GM12878 (cell line): Measurements from ENCODE around the gene H19. TPM values are rescaled to one million over a fixed set of nuclear protein-coding genes. Genes with fewer than 3 reads are reported as not detected.

Experiments used
- ATAC-seq: fragments of 200-7000 bp; cut with Tn5 transposase; 3 replicates; pipeline ENCODE4 v1.9.1; 2020; ENCODE audit warnings: mild to moderate bottlenecking, moderate library complexity
- BruUV-seq: library from RNA; stranded (reverse); fragments of 400-500 nt; replicated peaks from 2 replicates; lab custom pipeline; 2021; lab: Mats Ljungman, UMichigan
- CTCF ChIA-PET: fragments of 300-600 bp; sonication (Branson Sonifier 250); formaldehyde crosslinking; extraction: SDS; loops from one replicate; lab custom pipeline; 2021; ENCODE audit warnings: inconsistent platforms; lab: Yijun Ruan, JAX
- POLR2A ChIA-PET: fragments of 350-600 bp; formaldehyde crosslinking; extraction: SDS; loops from one replicate; lab custom pipeline; 2021; ENCODE audit warnings: inconsistent platforms; lab: Charles Lee
- RAD21 ChIA-PET: fragments of 300-600 bp; sonication (Branson Sonifier 250); formaldehyde crosslinking; loops from one replicate; lab custom pipeline; 2023; ENCODE audit warnings: antibody characterized with exemption; ENCODE audit not compliant: unreplicated experiment; lab: Charles Lee
- SMC1A ChIA-PET: fragments of 300-600 bp; sonication (Branson Sonifier 250); formaldehyde crosslinking; loops from one replicate; lab custom pipeline; 2023; ENCODE audit not compliant: unreplicated experiment, uncharacterized antibody; lab: Charles Lee
- DNase-seq: peaks from one replicate; pipeline ENCODE4 v3.0.0-alpha.2; 2011; ENCODE audit warnings: low read depth, low spot score
- FAIRE-seq: peaks from 3 replicates; lab custom pipeline; 2011; peaks lifted over from hg19 to GRCh38; lab: Jason Lieb, UNC
- H2AFZ ChIP-seq: 2 replicates; pipeline ENCODE4 v1.6.0; 2011; ENCODE audit warnings: low read depth, low read length, control low read depth; ENCODE audit not compliant: control insufficient read depth
- H3K27ac ChIP-seq: 2 replicates; pipeline ENCODE4 v1.5.1; 2011; ENCODE audit warnings: control low read depth; ENCODE audit not compliant: control insufficient read depth, insufficient read depth
- H3K27me3 ChIP-seq, 2 experiments: replicated peaks in 1 of 2; 2 replicates each; pipeline versions ENCODE4 v1.6.0 to v1.6.1; 2011; ENCODE audit warnings: low read length in 1 of 2; ENCODE audit not compliant: control insufficient read depth in 2 of 2, insufficient read depth in 2 of 2
- H3K36me3 ChIP-seq, 2 experiments: 2 replicates each; pipeline ENCODE4 v1.5.1; 2011; ENCODE audit warnings: low read length in 1 of 2; ENCODE audit not compliant: control insufficient read depth in 2 of 2, insufficient read depth in 2 of 2
- H3K4me1 ChIP-seq: 2 replicates; pipeline ENCODE4 v1.6.1; 2011; ENCODE audit warnings: mild to moderate bottlenecking, low read length, moderate library complexity, mixed read lengths; ENCODE audit not compliant: control insufficient read depth, insufficient read depth
- H3K4me2 ChIP-seq: 2 replicates; pipeline ENCODE4 v1.6.0; 2011; ENCODE audit warnings: control low read depth; ENCODE audit not compliant: control insufficient read depth, insufficient read depth
- H3K4me3 ChIP-seq: fragments of 200-600 bp; sonication (generic); 2 replicates; pipeline ENCODE4 v1.5.1; 2016
- H3K79me2 ChIP-seq: 2 replicates; pipeline ENCODE4 v1.6.0; 2011; ENCODE audit warnings: low read length; ENCODE audit not compliant: control insufficient read depth, insufficient read depth
- H3K9ac ChIP-seq: 2 replicates; pipeline ENCODE4 v1.8.0; 2011; ENCODE audit warnings: low read length, control low read depth, mixed read lengths; ENCODE audit not compliant: control insufficient read depth, insufficient read depth
- H3K9me3 ChIP-seq: replicated peaks from 3 replicates; pipeline ENCODE4 v1.5.1; 2011; ENCODE audit warnings: mild to moderate bottlenecking, low read length; ENCODE audit not compliant: control insufficient read depth, insufficient read depth
- H4K20me1 ChIP-seq: 2 replicates; pipeline ENCODE4 v1.6.0; 2011; ENCODE audit not compliant: control insufficient read depth, insufficient read depth
- MTA3 ChIP-seq: IDR thresholded peaks from 2 replicates; pipeline ENCODE4 v1.6.1; 2012; ENCODE audit warnings: low read length, inconsistent platforms, borderline replicate concordance
- NR2C2 ChIP-seq: IDR thresholded peaks from 2 replicates; pipeline ENCODE4 v1.6.1; 2011; ENCODE audit warnings: borderline replicate concordance, low read depth; ENCODE audit not compliant: control insufficient read depth, insufficient read length
- PKNOX1 ChIP-seq: fragments of 450-650 bp; IDR thresholded peaks from 2 replicates; pipeline ENCODE4 v1.6.1; 2016; ENCODE audit warnings: mild to moderate bottlenecking
- REST ChIP-seq: IDR thresholded peaks from 2 replicates; pipeline ENCODE4 v1.6.1; 2012; ENCODE audit warnings: mild to moderate bottlenecking, low read depth, low read length
- SKIL ChIP-seq: fragments of 450-650 bp; IDR thresholded peaks from 2 replicates; pipeline ENCODE4 v1.6.1; 2017; ENCODE audit warnings: mild to moderate bottlenecking, low read depth, inconsistent platforms; ENCODE audit not compliant: poor library complexity, severe bottlenecking
- SRF ChIP-seq, 2 experiments: IDR thresholded peaks; 2 replicates each; pipeline ENCODE4 v1.6.1; 2011; ENCODE audit warnings: low read depth in 2 of 2, low read length in 2 of 2, mild to moderate bottlenecking in 1 of 2, moderate library complexity in 1 of 2
- STAT3 ChIP-seq: IDR thresholded peaks from 2 replicates; pipeline ENCODE4 v1.6.1; 2011; ENCODE audit warnings: low read depth, low read length, improper control_type of control experiment
- ZNF24 ChIP-seq: fragments of 450-650 bp; IDR thresholded peaks from 2 replicates; pipeline ENCODE4 v1.6.1; 2017; ENCODE audit warnings: antibody characterized with exemption, mild to moderate bottlenecking
- WGBS: methylation state at CpG from one replicate; pipeline ENCODE4 v1.1.6; 2016; ENCODE audit warnings: low lambda C conversion rate; ENCODE audit not compliant: insufficient replicate concordance, insufficient coverage; ENCODE audit errors: missing lambda C conversion rate; 5-methylcytosine and 5-hydroxymethylcytosine counted together
- in situ Hi-C: fragments of 300-500 bp; cut with MboI; formaldehyde crosslinking; loops from 9 replicates; pipeline ENCODE4 v1.14.3; 2018; ENCODE audit warnings: mixed read lengths
- intact Hi-C: fragments of 100-400 bp; cut with micrococcal nuclease; formaldehyde crosslinking; loops from one replicate; pipeline ENCODE4 v1.14.2; 2022; ENCODE audit not compliant: unreplicated experiment
- polyA plus RNA-seq, 11 experiments: library from polyadenylated mRNA; depleted of rRNA in 4 of 11; unstranded in 6 of 11; stranded (reverse) in 5 of 11; fragments of >200 nt; fragmentation: Nextera tagmentation in 4 of 11; fragmentation: Illumina TruSeq in 1 of 11; extraction: Ambion mirVana in 4 of 11; extraction: Trizol in 1 of 11; gene quantifications; 1 replicate in 1 of 11; 2 replicates in 10 of 11; pipeline versions ENCODE4 v1.2.1 to v1.2.3, GENCODE V29; 2011 to 2016; ENCODE audit warnings: inconsistent platforms in 2 of 11, missing spikeins in 2 of 11, low read depth in 1 of 11
- total RNA-seq, 4 experiments: library from RNA; depleted of rRNA in 3 of 4; stranded (reverse); fragments of >200 nt in 3 of 4; fragmentation: Illumina TruSeq in 1 of 4; extraction: Trizol in 1 of 4; gene quantifications; 2 replicates each; pipeline versions ENCODE4 v1.2.1 to v1.2.3, GENCODE V29; 2013 to 2021
- TF ChIP-seq, protein P1 (sequence below): fragments of 450-650 bp; IDR thresholded peaks from 2 replicates; pipeline ENCODE4 v1.6.1; 2017; ENCODE audit warnings: borderline replicate concordance
- TF ChIP-seq, protein P2 (sequence below), 3 experiments: IDR thresholded peaks in 2 of 3; conservative IDR thresholded peaks in 1 of 3; 2 replicates each; pipeline ENCODE4 v1.5.1; 2011; ENCODE audit warnings: low read depth in 3 of 3, low read length in 3 of 3, mild to moderate bottlenecking in 3 of 3, control low read depth in 2 of 3, moderate library complexity in 2 of 3, inconsistent platforms in 1 of 3, mixed read lengths in 1 of 3; ENCODE audit not compliant: control insufficient read depth in 2 of 3, insufficient read depth in 1 of 3; ENCODE audit errors: extremely low read depth in 1 of 3

The H19 gene
- total and polyA plus RNA-seq, 10 of the 15 experiments (the other 5 are each of a cell fraction or from before 2014, with no cell fraction given), result 0.04 to 1.2 (median 0.31) TPM; not detected in 6

DNA sequence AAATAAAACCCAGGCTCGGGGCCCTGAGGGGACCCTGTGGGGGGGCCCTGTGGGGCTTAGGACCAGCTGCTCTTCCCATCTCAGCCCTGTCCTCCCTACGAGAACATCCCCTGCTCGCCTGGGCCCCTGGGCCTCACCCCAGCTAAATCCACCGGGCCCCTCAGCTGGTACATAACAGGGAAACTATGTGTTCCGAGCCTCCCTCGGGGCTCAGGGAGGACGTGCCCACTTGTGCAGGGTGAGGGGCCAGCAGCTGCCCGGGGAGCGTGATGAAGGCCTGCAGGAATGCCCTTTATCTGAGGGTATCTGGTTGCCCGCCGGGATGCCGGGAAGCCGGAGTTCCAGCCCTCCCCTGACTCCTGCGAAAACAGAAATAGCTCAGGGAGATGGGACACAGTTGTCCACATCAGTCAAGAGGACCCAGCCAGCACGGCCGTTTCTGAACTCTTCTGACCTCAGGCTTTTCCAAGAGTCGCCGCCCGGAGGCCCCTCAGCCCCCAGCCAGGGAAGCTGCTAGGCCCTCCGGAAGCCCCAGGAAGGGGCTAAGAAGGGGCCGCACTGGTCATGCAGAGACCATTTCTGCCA, 29.9 kb downstream of the H19 start:
- DNase-seq (no peak), FAIRE-seq (no peak), ATAC-seq (no peak)
- Histone ChIP-seq H3K9me3 (no peaks in the 10 kb centered on the region), H3K9ac (no peak overlapping the region), H3K4me1 (no peaks in the 10 kb centered on the region), H3K27me3 (no peaks in the 10 kb centered on the region), H3K79me2 (no peaks in the 10 kb centered on the region), H2AFZ (no peak overlapping the region), H3K36me3 (no peaks in the 10 kb centered on the region), H3K4me3 (no peak overlapping the region), H3K4me2 (no peak overlapping the region), H4K20me1 (no peaks in the 10 kb centered on the region), H3K27ac (no peak overlapping the region)
- ChIA-PET RAD21 (no interaction called here), CTCF (no interaction called here), POLR2A (no interaction called here), SMC1A (no interaction called here)
- intact Hi-C loops, result no loop called here
- WGBS, result no CpG with 5 or more reads among the region's 21 CpGs
- in situ Hi-C loops, result no loop called here
- BruUV-seq, result no TSS peak
- TF ChIP-seq ZNF24 (no peak), SKIL (no peak), PKNOX1 (no peak), MTA3 (no peak), SRF (IDR thresholded peaks at IDR 0.05; ENCODE audit: low read depth in 2 of 2, low read length in 2 of 2) (no peak), STAT3 (no peak), NR2C2 (no peak), REST (no peak)
- TF ChIP-seq, protein P1, sequence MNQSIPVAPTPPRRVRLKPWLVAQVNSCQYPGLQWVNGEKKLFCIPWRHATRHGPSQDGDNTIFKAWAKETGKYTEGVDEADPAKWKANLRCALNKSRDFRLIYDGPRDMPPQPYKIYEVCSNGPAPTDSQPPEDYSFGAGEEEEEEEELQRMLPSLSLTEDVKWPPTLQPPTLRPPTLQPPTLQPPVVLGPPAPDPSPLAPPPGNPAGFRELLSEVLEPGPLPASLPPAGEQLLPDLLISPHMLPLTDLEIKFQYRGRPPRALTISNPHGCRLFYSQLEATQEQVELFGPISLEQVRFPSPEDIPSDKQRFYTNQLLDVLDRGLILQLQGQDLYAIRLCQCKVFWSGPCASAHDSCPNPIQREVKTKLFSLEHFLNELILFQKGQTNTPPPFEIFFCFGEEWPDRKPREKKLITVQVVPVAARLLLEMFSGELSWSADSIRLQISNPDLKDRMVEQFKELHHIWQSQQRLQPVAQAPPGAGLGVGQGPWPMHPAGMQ, result no peak
- TF ChIP-seq, protein P2, sequence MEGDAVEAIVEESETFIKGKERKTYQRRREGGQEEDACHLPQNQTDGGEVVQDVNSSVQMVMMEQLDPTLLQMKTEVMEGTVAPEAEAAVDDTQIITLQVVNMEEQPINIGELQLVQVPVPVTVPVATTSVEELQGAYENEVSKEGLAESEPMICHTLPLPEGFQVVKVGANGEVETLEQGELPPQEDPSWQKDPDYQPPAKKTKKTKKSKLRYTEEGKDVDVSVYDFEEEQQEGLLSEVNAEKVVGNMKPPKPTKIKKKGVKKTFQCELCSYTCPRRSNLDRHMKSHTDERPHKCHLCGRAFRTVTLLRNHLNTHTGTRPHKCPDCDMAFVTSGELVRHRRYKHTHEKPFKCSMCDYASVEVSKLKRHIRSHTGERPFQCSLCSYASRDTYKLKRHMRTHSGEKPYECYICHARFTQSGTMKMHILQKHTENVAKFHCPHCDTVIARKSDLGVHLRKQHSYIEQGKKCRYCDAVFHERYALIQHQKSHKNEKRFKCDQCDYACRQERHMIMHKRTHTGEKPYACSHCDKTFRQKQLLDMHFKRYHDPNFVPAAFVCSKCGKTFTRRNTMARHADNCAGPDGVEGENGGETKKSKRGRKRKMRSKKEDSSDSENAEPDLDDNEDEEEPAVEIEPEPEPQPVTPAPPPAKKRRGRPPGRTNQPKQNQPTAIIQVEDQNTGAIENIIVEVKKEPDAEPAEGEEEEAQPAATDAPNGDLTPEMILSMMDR (IDR thresholded peaks at IDR 0.05 in 2 of 3, conservative IDR thresholded peaks at IDR 0.05 in 1 of 3; ENCODE audit: control insufficient read depth in 2 of 3, extremely low read depth in 1 of 3, insufficient read depth in 1 of 3, low read depth in 3 of 3, low read length in 3 of 3), result no peak
